ENCODE results near the gene CAND2.
"Not testable (repeated sequence)": the region's sequence is repeated elsewhere in the genome, so short reads cannot be mapped to it uniquely, and the experiment has no call there.

Gene CAND2

GRCh38 chr3:12830785-12831156 lies 34.3 kb downstream of the CAND2 start:
- DNase-seq (ENCODE audit: low read depth): no peak

- no peak for DNase-seq (ENCODE audit: low read depth)
Observed at GRCh38 chr3:12831301-12831866, 34.9 kb downstream of the CAND2 start.

GRCh38 chr3:12832350-12833221 lies 36.1 kb downstream of the CAND2 start:
- no peak for DNase-seq (ENCODE audit: low read depth)

- no peak for DNase-seq (ENCODE audit: low read depth)
Observed at GRCh38 chr3:12833222-12834161, 37.0 kb downstream of the CAND2 start.

- no peak for DNase-seq (ENCODE audit: low read depth)
Observed at GRCh38 chr3:12835052-12835665, 38.7 kb downstream of the CAND2 start.

- DNase-seq (ENCODE audit: low read depth): no peak
Observed at GRCh38 chr3:12837295-12837986, 41.0 kb downstream of the CAND2 start.

- peak; percentile 21 for DNase-seq (ENCODE audit: low read depth)
Observed at GRCh38 chr3:12838179-12838965, 41.9 kb downstream of the CAND2 start.

GRCh38 chr3:12839156-12839946 lies 42.9 kb downstream of the CAND2 start:
- no peak for DNase-seq (ENCODE audit: low read depth)

GRCh38 chr3:12840148-12840547 lies 43.7 kb downstream of the CAND2 start:
- not testable (repeated sequence) for DNase-seq (ENCODE audit: low read depth)

GRCh38 chr3:12840591-12841148 lies 44.2 kb downstream of the CAND2 start:
- DNase-seq (ENCODE audit: low read depth): peak; percentile 32

GRCh38 chr3:12841149-12841969 lies 44.9 kb downstream of the CAND2 start, which contains the start of gene RPL32:
TSS of gene RPL32 (minus strand) at chr3:12841565. CDS start at chr3:12840237, 1,328 bp downstream.
- DNase-seq (ENCODE audit: low read depth): peak; percentile 97

GRCh38 chr3:12841970-12842328 lies 45.5 kb downstream of the CAND2 start:
- DNase-seq (ENCODE audit: low read depth): no peak

GRCh38 chr3:12842469-12842868 lies 46.0 kb downstream of the CAND2 start:
- no peak for DNase-seq (ENCODE audit: low read depth)

GRCh38 chr3:12845811-12846210 lies 49.3 kb downstream of the CAND2 start:
- DNase-seq (ENCODE audit: low read depth): no peak

- no peak for DNase-seq (ENCODE audit: low read depth)
Observed at GRCh38 chr3:12852201-12852600, 55.7 kb downstream of the CAND2 start.

- not testable (repeated sequence) for DNase-seq (ENCODE audit: low read depth)
Observed at GRCh38 chr3:12853847-12854246, 57.4 kb downstream of the CAND2 start.

GRCh38 chr3:12854565-12854964 lies 58.1 kb downstream of the CAND2 start:
- DNase-seq (ENCODE audit: low read depth): no peak

- DNase-seq (ENCODE audit: low read depth): no peak
Observed at GRCh38 chr3:12856626-12857025, 60.1 kb downstream of the CAND2 start.

GRCh38 chr3:12859840-12860239 lies 63.4 kb downstream of the CAND2 start:
- no peak for DNase-seq (ENCODE audit: low read depth)

Measured in iris pigment epithelial cell (primary cell).